ENCODE measurements around the gene POR.
"Not testable (repeated sequence)": the region's sequence is repeated elsewhere in the genome, so short reads cannot be mapped to it uniquely, and the experiment has no call there.

The POR gene

DNA sequence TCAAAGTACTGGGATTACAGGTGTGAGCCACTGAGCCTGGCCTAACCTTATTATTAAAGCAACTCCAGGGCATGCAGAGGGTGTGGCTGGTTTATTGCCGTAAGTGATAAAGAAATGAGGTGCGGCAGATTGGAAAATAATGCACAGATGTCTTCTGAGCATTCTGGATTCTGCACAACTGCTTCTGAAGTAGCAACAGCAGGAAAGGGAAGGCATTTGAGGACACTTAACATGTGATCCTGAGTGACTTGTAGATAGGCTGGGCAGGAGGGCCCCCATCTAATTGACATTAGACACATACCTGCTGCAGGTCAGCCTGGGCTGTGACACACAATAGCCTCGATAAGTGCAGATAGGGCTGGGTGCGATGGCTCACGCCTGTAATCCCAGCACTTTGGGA is 30.5 kb upstream of the POR start:
- Histone ChIP-seq H4K20me1 (0 out of 2 replicates have a peak, but pooled peaks cover 9% of the 10 kb centered on the region), H3K4me1 (peaks cover 38% of the 10 kb centered on the region), H3K27me3 (no peaks in the 10 kb centered on the region), H3K9me3 (no peaks in the 10 kb centered on the region), H3K4me2 (peak overlapping the region; percentile 53), H3K36me3 (peaks cover 90% of the 10 kb centered on the region), H3K4me3 (no peak overlapping the region), H3K27ac (no peak overlapping the region), H3K9ac (no peak overlapping the region)
- TF ChIP-seq Cebpa-rat (IDR thresholded peaks at IDR 0.05), result no peak

GRCh38 chr7:75885036-75885435 is 29.9 kb upstream of the POR start:
- Histone ChIP-seq H3K27me3 (no peaks in the 10 kb centered on the region), H3K4me1 (peaks cover 33% of the 10 kb centered on the region), H3K9me3 (no peaks in the 10 kb centered on the region), H3K36me3 (peaks cover 93% of the 10 kb centered on the region), H3K27ac (peak overlapping the region; percentile 27; the same call in 1 of the 2 replicates), H4K20me1 (0 out of 2 replicates have a peak, but pooled peaks cover 7% of the 10 kb centered on the region), H3K9ac (no peak overlapping the region), H3K4me3 (no peak overlapping the region), H3K4me2 (peak overlapping the region; percentile 53)
- TF ChIP-seq Cebpa-rat (IDR thresholded peaks at IDR 0.05), result no peak

- TF ChIP-seq Cebpa-rat (IDR thresholded peaks at IDR 0.05), result no peak
- no peak overlapping the region for H3K9ac ChIP-seq
Measured at GRCh38 chr7:75887669-75888369, 27.1 kb upstream of the POR start.

GRCh38 chr7:75888464-75889222 is 26.3 kb upstream of the POR start:
- no peak overlapping the region for H3K4me2 ChIP-seq
- H3K27ac ChIP-seq, result no peak overlapping the region
- H3K9me3 ChIP-seq, result no peaks in the 10 kb centered on the region
- peaks cover 59% of the 10 kb centered on the region for H3K36me3 ChIP-seq
- no peaks in the 10 kb centered on the region for H3K27me3 ChIP-seq
- H3K4me3 ChIP-seq, result no peak overlapping the region
- H3K4me1 ChIP-seq, result peaks cover 16% of the 10 kb centered on the region
- H4K20me1 ChIP-seq, result no peaks in the 10 kb centered on the region
- no peak for TF ChIP-seq Cebpa-rat (IDR thresholded peaks at IDR 0.05)
- H3K9ac ChIP-seq, result no peak overlapping the region

More at GRCh38 chr7:75887669-75888369, 27.1 kb upstream of the POR start:
- Histone ChIP-seq H3K27ac (no peak overlapping the region), H3K4me3 (no peak overlapping the region), H4K20me1 (no peaks in the 10 kb centered on the region), H3K27me3 (no peaks in the 10 kb centered on the region), H3K4me1 (peaks cover 23% of the 10 kb centered on the region), H3K9me3 (no peaks in the 10 kb centered on the region), H3K4me2 (no peak overlapping the region), H3K36me3 (peaks cover 67% of the 10 kb centered on the region)

GRCh38 chr7:75889223-75889825 is 25.6 kb upstream of the POR start:
- no peak overlapping the region for H3K27ac ChIP-seq
- H3K4me2 ChIP-seq, result no peak overlapping the region
- peaks cover 52% of the 10 kb centered on the region for H3K36me3 ChIP-seq
- no peak for TF ChIP-seq Cebpa-rat (IDR thresholded peaks at IDR 0.05)
- no peak overlapping the region for H3K4me3 ChIP-seq
- H3K9me3 ChIP-seq, result no peaks in the 10 kb centered on the region
- no peaks in the 10 kb centered on the region for H3K27me3 ChIP-seq
- H4K20me1 ChIP-seq, result no peaks in the 10 kb centered on the region
- no peak overlapping the region for H3K9ac ChIP-seq
- peaks cover 11% of the 10 kb centered on the region for H3K4me1 ChIP-seq

DNA sequence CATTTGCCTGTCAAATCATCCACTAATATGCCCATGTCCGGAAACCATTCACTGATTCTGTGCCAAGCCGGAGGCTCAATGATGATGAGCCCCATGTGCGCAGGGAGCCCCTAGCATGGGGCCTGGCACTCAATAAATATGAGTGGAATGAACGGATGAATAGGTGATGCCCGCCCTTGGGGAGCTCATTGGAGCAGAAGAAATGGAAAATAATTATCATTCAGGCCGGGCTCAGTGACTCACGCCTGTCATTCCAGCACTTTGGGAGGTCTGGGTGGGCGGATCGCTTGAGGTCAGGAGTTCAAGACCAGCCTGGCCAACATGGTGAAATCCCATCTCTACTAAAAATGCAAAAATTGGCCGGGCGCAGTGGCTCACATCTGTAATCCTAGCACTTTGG is 25.1 kb upstream of the POR start:
- H3K4me2 ChIP-seq, result no peak overlapping the region
- H3K27ac ChIP-seq, result no peak overlapping the region
- peaks cover 47% of the 10 kb centered on the region for H3K36me3 ChIP-seq
- no peaks in the 10 kb centered on the region for H3K27me3 ChIP-seq
- no peak for TF ChIP-seq Cebpa-rat (IDR thresholded peaks at IDR 0.05)
- no peaks in the 10 kb centered on the region for H4K20me1 ChIP-seq
- no peaks in the 10 kb centered on the region for H3K9me3 ChIP-seq
- peaks cover 6% of the 10 kb centered on the region for H3K4me1 ChIP-seq
- no peak overlapping the region for H3K9ac ChIP-seq
- H3K4me3 ChIP-seq, result no peak overlapping the region

DNA sequence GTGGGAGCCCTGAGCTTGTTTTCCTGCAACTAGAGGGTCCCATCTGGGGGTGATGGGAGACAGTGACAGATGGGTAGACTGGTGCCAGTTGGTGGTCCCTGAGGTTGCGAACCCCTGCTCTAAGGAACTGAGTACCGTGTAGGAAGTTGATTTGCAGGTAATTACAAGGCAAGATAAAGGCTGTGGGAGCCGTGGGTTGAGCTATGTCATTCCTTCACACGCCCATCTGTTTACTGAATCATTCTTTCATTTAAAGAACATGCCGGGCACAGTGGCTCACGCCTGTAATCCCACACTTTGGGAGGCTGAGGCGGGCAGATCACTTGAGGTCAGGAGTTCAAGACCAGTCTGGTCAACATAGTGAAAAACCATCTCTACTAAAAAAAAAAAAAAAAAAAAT is 23.7 kb upstream of the POR start:
- peaks cover 33% of the 10 kb centered on the region for H3K36me3 ChIP-seq
- not testable (repeated sequence) for H3K27ac ChIP-seq, H3K4me3 ChIP-seq, H3K9me3 ChIP-seq, H4K20me1 ChIP-seq, H3K4me2 ChIP-seq, H3K9ac ChIP-seq, H3K27me3 ChIP-seq, H3K4me1 ChIP-seq

DNA sequence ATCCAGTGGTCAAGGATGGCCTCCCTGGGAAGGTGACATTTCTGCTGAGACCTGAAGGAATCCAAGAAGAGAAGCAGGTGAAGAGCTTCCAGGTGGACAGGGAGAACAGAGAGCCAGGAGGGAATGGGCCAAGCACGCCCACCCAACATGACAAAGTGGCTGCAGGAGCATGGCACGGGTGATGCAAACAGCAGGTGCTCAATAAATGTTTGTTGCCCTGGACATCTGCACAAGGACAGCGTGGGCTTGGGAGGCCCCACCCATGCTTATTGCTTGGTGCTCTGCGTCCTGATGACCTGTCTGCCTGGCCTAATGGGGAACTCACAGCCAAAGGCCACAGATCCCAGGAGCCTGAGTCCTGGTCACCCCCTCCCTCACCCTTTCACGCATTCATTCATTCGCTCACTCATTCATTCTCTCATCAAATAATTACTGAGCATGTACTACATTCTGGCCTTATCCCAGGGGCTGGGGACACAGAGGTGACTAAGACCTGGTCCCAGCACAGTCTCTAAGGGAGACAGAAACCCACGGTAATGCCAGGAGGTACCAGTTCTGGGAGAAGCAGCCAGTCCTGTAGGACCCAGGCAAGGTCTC is 23.0 kb upstream of the POR start:
- Histone ChIP-seq H4K20me1 (no peaks in the 10 kb centered on the region), H3K4me1 (no peaks in the 10 kb centered on the region), H3K36me3 (peaks cover 26% of the 10 kb centered on the region), H3K4me2 (no peak overlapping the region), H3K9me3 (no peaks in the 10 kb centered on the region), H3K4me3 (no peak overlapping the region), H3K9ac (no peak overlapping the region), H3K27ac (no peak overlapping the region), H3K27me3 (no peaks in the 10 kb centered on the region)
- TF ChIP-seq Cebpa-rat (IDR thresholded peaks at IDR 0.05), result no peak

- no peaks in the 10 kb centered on the region for H4K20me1 ChIP-seq
- H3K9me3 ChIP-seq, result no peaks in the 10 kb centered on the region
- no peak overlapping the region for H3K4me3 ChIP-seq
- H3K27ac ChIP-seq, result no peak overlapping the region
- no peaks in the 10 kb centered on the region for H3K27me3 ChIP-seq
- H3K4me2 ChIP-seq, result no peak overlapping the region
- TF ChIP-seq Cebpa-rat (IDR thresholded peaks at IDR 0.05), result no peak
- peaks cover 20% of the 10 kb centered on the region for H3K36me3 ChIP-seq
- H3K9ac ChIP-seq, result no peak overlapping the region
- no peaks in the 10 kb centered on the region for H3K4me1 ChIP-seq
Measured at GRCh38 chr7:75892634-75893272, 22.2 kb upstream of the POR start.
